Hepatocyte (in vitro differentiated cells): ENCODE measurements around the gene PDLIM1. TPM values are rescaled to one million over a fixed set of nuclear protein-coding genes. Genes with fewer than 3 reads are reported as not detected.

Experiments used
- DNase-seq: peaks from one replicate; pipeline ENCODE4 v3.0.0-alpha.2; 2016; ENCODE audit warnings: low spot score
- H2AFZ ChIP-seq: fragments of 200-600 bp; sonication (generic); 2 replicates; pipeline ENCODE4 v1.6.0; 2016; ENCODE audit warnings: antibody characterized with exemption, mild to moderate bottlenecking
- H3K27ac ChIP-seq: fragments of 200-600 bp; sonication (generic); 2 replicates; pipeline ENCODE4 v1.5.1; 2016; ENCODE audit warnings: mild to moderate bottlenecking
- H3K27me3 ChIP-seq: fragments of 200-600 bp; sonication (generic); 2 replicates; pipeline ENCODE4 v1.6.1; 2016
- H3K36me3 ChIP-seq: fragments of 200-600 bp; sonication (generic); replicated peaks from 2 replicates; pipeline ENCODE4 v1.5.1; 2016; ENCODE audit warnings: low read depth; ENCODE audit not compliant: insufficient read depth
- H3K4me1 ChIP-seq: fragments of 200-600 bp; sonication (generic); 2 replicates; pipeline ENCODE4 v1.5.1; 2016; ENCODE audit warnings: mild to moderate bottlenecking, moderate library complexity; ENCODE audit not compliant: insufficient read depth
- H3K4me2 ChIP-seq: fragments of 200-600 bp; sonication (generic); 2 replicates; pipeline ENCODE4 v1.6.0; 2016
- H3K4me3 ChIP-seq: fragments of 200-600 bp; sonication (generic); 2 replicates; pipeline ENCODE4 v1.5.1; 2016; ENCODE audit warnings: mild to moderate bottlenecking
- H3K79me2 ChIP-seq: fragments of 200-600 bp; sonication (generic); 2 replicates; pipeline ENCODE4 v1.6.0; 2017; ENCODE audit warnings: mild to moderate bottlenecking
- H3K9me2 ChIP-seq: fragments of 200-600 bp; sonication (generic); replicated peaks from 2 replicates; pipeline ENCODE4 v1.6.0; 2017; ENCODE audit warnings: mild to moderate bottlenecking; ENCODE audit not compliant: insufficient read depth
- H3K9me3 ChIP-seq: fragments of 200-600 bp; sonication (generic); 2 replicates; pipeline ENCODE4 v1.5.1; 2016; ENCODE audit warnings: low read depth, mild to moderate bottlenecking
- H4K20me1 ChIP-seq: fragments of 200-600 bp; sonication (generic); 2 replicates; pipeline ENCODE4 v1.6.0; 2016; ENCODE audit warnings: mild to moderate bottlenecking; ENCODE audit not compliant: insufficient read depth, poor library complexity, severe bottlenecking
- CTCF ChIP-seq: fragments of 200-600 bp; sonication (generic); IDR thresholded peaks from 2 replicates; pipeline ENCODE4 v1.5.1; 2016; ENCODE audit warnings: antibody characterized with exemption, mild to moderate bottlenecking; ENCODE audit not compliant: poor library complexity
- EZH2 ChIP-seq: fragments of 200-600 bp; sonication (generic); IDR thresholded peaks from 2 replicates; pipeline ENCODE4 v1.6.1; 2016; ENCODE audit warnings: antibody characterized with exemption, mild to moderate bottlenecking, borderline replicate concordance
- EZH2phosphoT487 ChIP-seq: fragments of 200-600 bp; sonication (generic); IDR thresholded peaks from one replicate; pipeline ENCODE4 v1.6.1; 2018; ENCODE audit warnings: antibody characterized with exemption, mild to moderate bottlenecking, low read depth, moderate library complexity; ENCODE audit not compliant: unreplicated experiment, severe bottlenecking
- WGBS: methylation state at CpG from one replicate; pipeline ENCODE4 v1.1.6; 2016; ENCODE audit warnings: low lambda C conversion rate; ENCODE audit errors: missing lambda C conversion rate; 5-methylcytosine and 5-hydroxymethylcytosine counted together
- polyA plus RNA-seq: library from polyadenylated mRNA; unstranded; fragments of >200 nt; fragmentation: Nextera tagmentation; extraction: Ambion mirVana; gene quantifications from 2 replicates; pipeline ENCODE4 v1.2.1, GENCODE V29; 2016
- total RNA-seq: library from RNA; depleted of rRNA; stranded (reverse); fragments of >200 nt; gene quantifications from 2 replicates; pipeline ENCODE4 v1.2.3, GENCODE V29; 2014

Gene PDLIM1
- total and polyA plus RNA-seq, 2 experiments from 2014 or later = 58.2 to 176 TPM

DNA sequence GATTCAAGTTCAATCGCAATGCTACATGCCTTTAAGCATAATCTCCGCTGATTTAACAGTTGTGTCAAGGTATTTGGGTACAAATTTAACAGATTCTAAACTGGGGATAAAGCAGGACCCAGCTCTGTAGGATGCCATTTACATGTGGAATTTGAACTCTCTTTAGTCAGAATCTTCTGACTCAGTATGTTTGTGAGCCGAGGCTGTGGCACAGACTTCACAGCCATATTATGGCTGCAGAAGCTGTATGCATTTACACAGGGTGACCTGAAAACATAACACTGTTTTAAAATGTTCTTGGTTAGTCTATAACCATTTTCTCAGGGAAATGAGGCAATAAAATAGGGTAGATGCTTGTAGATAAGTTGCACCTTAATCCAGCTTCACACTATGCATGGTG, 8.7 kb downstream of the PDLIM1 start:
- H3K4me1 ChIP-seq = peaks cover 38% of the 10 kb centered on the region
- H3K79me2 ChIP-seq = peaks cover 94% of the 10 kb centered on the region
- no peak overlapping the region for H3K4me3 ChIP-seq
- TF ChIP-seq CTCF = no peak
- no peak for TF ChIP-seq EZH2phosphoT487
- TF ChIP-seq EZH2 = no peak
- H3K27ac ChIP-seq = peak overlapping the region; percentile 81
- DNase-seq = no peak
- H2AFZ ChIP-seq = no peak overlapping the region
- H4K20me1 ChIP-seq = peaks cover 5% of the 10 kb centered on the region
- no peaks in the 10 kb centered on the region for H3K9me3 ChIP-seq
- H3K9me2 ChIP-seq = no peaks in the 10 kb centered on the region
- no peaks in the 10 kb centered on the region for H3K27me3 ChIP-seq
- 78% methylated on average over 3 of the region's 3 CpGs for WGBS
- peak overlapping the region; percentile 31 for H3K4me2 ChIP-seq
- no peaks in the 10 kb centered on the region for H3K36me3 ChIP-seq

DNA sequence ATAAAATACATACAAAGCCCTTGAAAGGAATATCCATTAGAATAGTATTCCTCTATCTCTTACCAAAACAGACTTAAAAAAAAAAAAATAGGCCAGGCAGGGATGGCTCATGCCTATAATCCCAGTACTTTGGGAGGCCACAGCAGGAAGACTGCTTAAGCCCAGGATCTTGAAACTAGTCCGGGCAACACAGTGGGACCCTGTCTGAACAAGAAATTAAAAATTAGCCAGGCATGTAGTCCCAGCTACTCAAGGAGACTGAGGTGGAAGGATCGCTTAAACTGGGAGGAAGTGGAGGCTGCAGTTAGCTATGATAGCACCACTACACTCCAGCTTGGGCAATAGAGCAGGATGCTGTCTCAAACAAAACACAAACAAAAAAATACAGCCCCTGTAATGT, 9.6 kb downstream of the PDLIM1 start:
- Histone ChIP-seq H2AFZ (no peak overlapping the region), H3K4me1 (peaks cover 40% of the 10 kb centered on the region), H3K27me3 (no peaks in the 10 kb centered on the region), H3K36me3 (no peaks in the 10 kb centered on the region), H3K27ac (peak overlapping the region; percentile 81), H3K9me3 (no peaks in the 10 kb centered on the region), H4K20me1 (no peaks in the 10 kb centered on the region), H3K9me2 (no peaks in the 10 kb centered on the region), H3K4me3 (no peak overlapping the region), H3K4me2 (peak overlapping the region; percentile 31), H3K79me2 (peaks cover 94% of the 10 kb centered on the region)
- no peak for TF ChIP-seq EZH2
- no peak for TF ChIP-seq EZH2phosphoT487
- no peak for TF ChIP-seq CTCF
- 87% methylated on average over 2 of the region's 2 CpGs for WGBS
- DNase-seq = no peak

DNA sequence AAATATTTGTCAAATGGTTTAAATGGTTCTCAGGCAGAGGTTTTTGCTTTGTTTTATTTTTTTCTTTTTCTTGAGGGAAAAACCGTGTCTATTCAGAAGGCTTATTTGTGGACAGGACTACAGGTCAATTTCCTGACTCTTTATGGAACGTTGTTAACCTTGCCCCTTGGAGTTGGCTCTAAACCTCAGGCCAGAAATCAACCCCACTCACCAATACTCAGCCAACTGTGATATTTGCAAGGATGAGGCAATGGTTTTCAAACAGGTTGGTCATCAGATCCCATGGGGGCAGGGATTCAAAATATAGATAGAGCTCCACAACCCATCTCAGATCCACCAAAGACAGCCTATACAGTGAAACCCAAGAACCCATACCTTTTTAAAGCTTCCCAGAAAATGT, 10.2 kb downstream of the PDLIM1 start:
- WGBS = 43% methylated on average over 2 of the region's 2 CpGs
- Histone ChIP-seq H3K79me2 (peaks cover 90% of the 10 kb centered on the region), H3K36me3 (no peaks in the 10 kb centered on the region), H3K4me3 (no peak overlapping the region), H3K27ac (peak overlapping the region; percentile 81), H3K9me3 (no peaks in the 10 kb centered on the region), H3K9me2 (no peaks in the 10 kb centered on the region), H3K27me3 (no peaks in the 10 kb centered on the region), H2AFZ (no peak overlapping the region), H3K4me2 (no peak overlapping the region), H4K20me1 (no peaks in the 10 kb centered on the region), H3K4me1 (peaks cover 46% of the 10 kb centered on the region)
- DNase-seq = no peak
- TF ChIP-seq EZH2 (no peak), CTCF (no peak), EZH2phosphoT487 (no peak)
